Duodenal mucosa (tissue), 2 donors: Measurements from ENCODE around the gene ADH5.
"Not testable (repeated sequence)": the region's sequence is repeated elsewhere in the genome, so short reads cannot be mapped to it uniquely, and the experiment has no call there.

Experiments used
- H3K27ac ChIP-seq: one replicate; pipeline ENCODE4 v1.7.0; 2013; ENCODE audit warnings: low read depth, low read length
- H3K27me3 ChIP-seq, 2 donors: one replicate each; pipeline ENCODE4 v1.7.0; 2013; ENCODE audit warnings: low read length in 2 of 2, control low read depth in 1 of 2; ENCODE audit not compliant: insufficient read depth in 2 of 2, control insufficient read depth in 1 of 2
- H3K36me3 ChIP-seq, 2 donors: one replicate each; pipeline ENCODE4 v1.7.0; 2013; ENCODE audit warnings: low read length in 2 of 2, control low read depth in 1 of 2; ENCODE audit not compliant: insufficient read depth in 2 of 2, control insufficient read depth in 1 of 2
- H3K4me1 ChIP-seq, 2 donors: one replicate each; pipeline ENCODE4 v1.7.0; 2013; ENCODE audit warnings: low read length in 2 of 2, control low read depth in 1 of 2; ENCODE audit not compliant: insufficient read depth in 2 of 2, control insufficient read depth in 1 of 2
- H3K4me3 ChIP-seq, 2 donors: one replicate each; pipeline ENCODE4 v1.7.0; 2013; ENCODE audit warnings: low read length in 2 of 2, low read depth in 1 of 2
- H3K9ac ChIP-seq, 2 donors: one replicate each; pipeline ENCODE4 v1.7.0; 2013; ENCODE audit warnings: low read length in 2 of 2, low read depth in 1 of 2
- H3K9me3 ChIP-seq, 2 donors: one replicate each; pipeline ENCODE4 v1.7.0; 2013; ENCODE audit warnings: low read length in 2 of 2, control low read depth in 1 of 2; ENCODE audit not compliant: control insufficient read depth in 1 of 2

ADH5 gene

DNA sequence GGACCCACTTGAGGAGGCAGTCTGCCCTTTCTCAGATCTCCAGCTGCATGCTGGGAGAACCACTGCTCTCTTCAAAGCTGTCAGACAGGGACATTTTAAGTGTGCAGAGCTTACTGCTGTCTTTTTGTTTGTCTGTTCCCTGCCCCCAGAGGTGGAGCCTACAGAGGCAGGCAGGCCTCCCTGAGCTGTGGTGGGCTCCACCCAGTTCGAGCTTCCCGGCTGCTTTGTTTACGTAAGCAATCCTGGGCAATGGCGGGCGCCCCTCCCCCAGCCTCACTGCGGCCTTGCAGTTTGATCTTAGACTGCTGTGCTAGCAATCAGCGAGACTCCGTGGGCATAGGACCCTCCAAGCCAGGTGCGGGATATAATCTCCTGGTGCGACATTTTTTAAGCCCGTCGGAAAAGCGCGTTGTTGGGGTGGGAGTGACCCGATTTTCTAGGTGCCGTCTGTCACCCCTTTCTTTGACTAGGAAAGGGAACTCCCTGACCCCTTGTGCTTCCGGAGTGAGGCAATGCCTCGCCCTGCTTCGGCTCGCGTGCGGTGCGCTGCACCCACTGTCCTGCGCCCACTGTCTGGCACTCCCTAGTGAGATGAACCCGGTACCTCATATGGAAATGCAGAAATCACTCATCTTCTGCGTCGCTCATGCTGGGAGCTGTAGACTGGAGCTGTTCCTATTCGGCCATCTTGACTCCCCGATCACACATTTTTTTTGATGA lies 28.7 kb upstream of the ADH5 start:
- not testable (repeated sequence) for H3K36me3 ChIP-seq, H3K9me3 ChIP-seq, H3K27me3 ChIP-seq, H3K27ac ChIP-seq, H3K9ac ChIP-seq, H3K4me3 ChIP-seq, H3K4me1 ChIP-seq

DNA sequence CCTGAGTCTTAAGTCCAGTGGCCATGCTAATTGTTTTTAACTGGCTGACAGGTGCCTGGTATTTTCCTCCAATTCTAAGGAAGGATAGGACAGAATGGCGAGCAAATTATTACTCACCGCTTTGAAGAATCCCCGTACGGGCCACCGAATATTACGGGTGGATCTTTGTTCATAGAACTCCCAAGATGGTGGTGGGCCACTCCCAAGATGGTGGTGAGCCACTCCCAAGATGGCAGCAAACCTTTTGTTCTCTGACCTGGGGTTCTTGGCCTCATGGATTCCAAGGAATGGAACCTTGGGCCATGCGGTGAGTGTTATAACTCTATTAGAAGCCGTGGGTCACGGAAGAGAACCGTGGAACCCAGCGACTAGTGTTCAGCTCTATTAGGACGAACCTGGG lies 20.7 kb upstream of the ADH5 start:
- H3K27ac ChIP-seq, H3K27me3 ChIP-seq, H3K36me3 ChIP-seq, H3K4me3 ChIP-seq, H3K9me3 ChIP-seq, H3K9ac ChIP-seq, H3K4me1 ChIP-seq: not testable (repeated sequence)

DNA sequence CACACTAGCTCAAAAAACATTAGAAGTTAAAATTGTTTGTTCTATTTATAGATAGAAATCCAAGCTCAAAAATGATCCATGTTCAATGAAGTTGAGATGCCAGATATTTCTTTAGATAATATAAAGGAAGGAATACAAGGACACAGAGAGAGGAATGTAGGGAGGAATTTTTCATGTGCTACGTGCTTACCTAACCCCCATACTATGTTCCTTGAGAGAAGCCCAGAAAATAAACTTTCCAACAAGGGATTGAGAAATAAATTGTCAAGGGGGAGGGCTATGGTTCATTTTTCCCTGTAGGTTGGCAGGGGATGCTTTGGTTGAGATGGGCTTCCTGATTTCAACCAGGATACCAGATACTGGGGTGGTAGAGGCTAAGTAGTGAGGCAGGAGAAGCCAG lies 15.6 kb upstream of the ADH5 start:
- no peak overlapping the region for H3K27ac ChIP-seq
- no peaks in the 10 kb centered on the region for H3K4me1 ChIP-seq
- H3K36me3 ChIP-seq = no peaks in the 10 kb centered on the region
- H3K9me3 ChIP-seq = no peaks in the 10 kb centered on the region
- no peak overlapping the region for H3K4me3 ChIP-seq
- no peaks in the 10 kb centered on the region for H3K27me3 ChIP-seq
- H3K9ac ChIP-seq = no peak overlapping the region

DNA sequence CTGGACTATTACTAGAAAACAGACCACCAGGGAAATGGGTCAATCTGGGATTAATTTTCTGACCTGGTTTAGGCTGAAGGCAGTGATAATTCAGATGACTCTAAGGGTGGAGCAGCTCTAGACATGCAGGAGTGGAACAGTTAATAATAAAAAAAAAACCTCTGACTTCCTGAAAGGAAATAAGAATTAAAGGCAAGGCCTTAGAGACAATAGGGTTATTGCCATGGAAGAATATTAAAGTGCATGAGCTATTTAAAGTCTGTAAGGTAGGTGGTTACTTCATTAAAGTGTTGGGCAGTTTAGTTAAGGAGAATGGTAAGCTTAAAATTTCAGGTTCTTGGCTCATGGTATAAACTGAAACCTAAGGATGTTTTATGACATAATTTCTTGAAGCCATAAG lies 14.6 kb upstream of the ADH5 start:
- Histone ChIP-seq H3K27ac (no peak overlapping the region), H3K4me1 (no peaks in the 10 kb centered on the region), H3K4me3 (no peak overlapping the region), H3K36me3 (no peaks in the 10 kb centered on the region), H3K9ac (no peak overlapping the region), H3K9me3 (no peaks in the 10 kb centered on the region), H3K27me3 (no peaks in the 10 kb centered on the region)

DNA sequence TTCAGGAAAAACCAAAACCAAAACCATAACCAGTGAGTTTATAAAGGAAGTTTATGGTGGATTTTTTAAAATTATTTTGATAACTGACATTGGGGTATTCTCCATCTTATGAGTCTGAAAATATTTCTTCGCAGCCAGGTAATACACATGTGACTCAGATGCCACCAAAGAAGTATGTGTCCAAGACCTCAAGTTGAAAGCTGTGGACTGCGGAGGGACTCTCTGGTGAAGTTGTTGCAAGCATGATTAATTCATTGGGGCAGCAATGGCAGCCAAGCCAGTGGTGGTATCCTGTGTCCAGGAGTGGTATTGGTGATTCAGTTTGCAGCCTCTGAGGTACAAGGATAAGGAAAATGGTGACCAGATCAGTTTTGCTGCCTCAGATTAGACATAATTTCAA lies 14.0 kb upstream of the ADH5 start:
- Histone ChIP-seq H3K9me3 (no peaks in the 10 kb centered on the region), H3K27me3 (no peaks in the 10 kb centered on the region), H3K4me1 (no peaks in the 10 kb centered on the region), H3K4me3 (no peak overlapping the region), H3K9ac (no peak overlapping the region), H3K36me3 (no peaks in the 10 kb centered on the region), H3K27ac (no peak overlapping the region)

DNA sequence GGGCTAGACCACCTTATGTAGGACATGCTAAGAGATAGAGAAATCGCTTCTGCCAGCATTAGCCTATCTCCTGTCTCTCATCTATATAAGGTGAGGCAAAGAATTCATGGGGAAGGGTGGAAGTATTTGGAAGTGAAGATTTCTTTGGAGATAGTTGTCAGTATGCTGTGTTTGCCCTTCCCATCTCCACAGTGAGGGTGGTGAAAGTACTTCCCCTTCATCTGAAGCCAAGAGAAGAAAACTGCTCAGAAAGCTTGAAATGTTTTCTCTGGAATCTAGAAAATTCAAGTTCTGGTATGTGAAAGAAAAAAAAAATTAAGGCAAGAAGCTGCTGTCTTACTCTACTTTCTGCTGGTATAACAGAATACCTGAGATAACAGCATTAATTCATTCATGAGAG lies 12.3 kb upstream of the ADH5 start:
- no peaks in the 10 kb centered on the region for H3K9me3 ChIP-seq
- H3K4me1 ChIP-seq = no peaks in the 10 kb centered on the region
- no peak overlapping the region for H3K27ac ChIP-seq
- no peak overlapping the region for H3K9ac ChIP-seq
- no peak overlapping the region for H3K4me3 ChIP-seq
- no peaks in the 10 kb centered on the region for H3K27me3 ChIP-seq
- no peaks in the 10 kb centered on the region for H3K36me3 ChIP-seq

DNA sequence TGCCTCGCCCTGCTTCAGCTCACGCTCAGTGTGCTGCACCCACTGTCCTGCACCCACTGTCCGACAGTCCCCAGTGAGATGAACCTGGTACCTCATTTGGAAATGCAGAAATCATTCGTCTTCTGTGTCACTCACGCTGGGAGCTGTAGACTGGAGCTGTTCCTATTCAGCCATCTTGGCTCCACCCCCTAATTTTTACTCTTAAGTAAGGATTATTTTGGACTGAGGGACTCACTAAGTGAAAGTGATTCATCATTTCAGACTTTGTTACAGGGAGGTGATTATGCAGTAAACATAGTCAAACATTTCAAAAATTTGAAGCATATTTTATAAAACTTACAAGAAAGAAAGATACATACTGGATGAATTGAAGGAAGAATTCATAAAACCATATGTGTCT lies 11.2 kb upstream of the ADH5 start:
- H3K9me3 ChIP-seq, H3K4me1 ChIP-seq, H3K27ac ChIP-seq, H3K36me3 ChIP-seq, H3K4me3 ChIP-seq, H3K9ac ChIP-seq, H3K27me3 ChIP-seq: not testable (repeated sequence)

DNA sequence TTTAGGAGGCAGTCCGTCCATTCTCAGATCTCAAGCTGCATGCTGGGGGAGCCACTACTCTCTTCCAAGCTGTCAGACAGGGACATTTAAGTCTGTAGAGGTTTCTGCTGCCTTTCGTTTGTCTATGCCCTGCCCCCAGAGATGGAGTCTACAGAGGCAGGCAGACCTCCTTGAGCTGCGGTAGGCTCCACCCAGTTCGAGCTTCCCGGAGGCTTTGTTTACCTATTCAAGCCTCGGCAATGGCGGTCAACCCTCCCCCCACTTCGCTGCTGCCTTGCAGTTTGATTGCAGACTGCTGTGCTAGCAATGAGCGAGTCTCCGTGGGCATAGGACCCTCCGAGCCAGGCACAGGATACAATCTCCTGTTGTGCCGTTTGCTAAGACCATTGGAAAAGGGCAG lies 10.7 kb upstream of the ADH5 start:
- no peak overlapping the region for H3K4me3 ChIP-seq
- no peaks in the 10 kb centered on the region for H3K36me3 ChIP-seq
- no peaks in the 10 kb centered on the region for H3K27me3 ChIP-seq
- H3K9me3 ChIP-seq = no peaks in the 10 kb centered on the region
- no peak overlapping the region for H3K27ac ChIP-seq
- no peaks in the 10 kb centered on the region for H3K4me1 ChIP-seq
- H3K9ac ChIP-seq = no peak overlapping the region

DNA sequence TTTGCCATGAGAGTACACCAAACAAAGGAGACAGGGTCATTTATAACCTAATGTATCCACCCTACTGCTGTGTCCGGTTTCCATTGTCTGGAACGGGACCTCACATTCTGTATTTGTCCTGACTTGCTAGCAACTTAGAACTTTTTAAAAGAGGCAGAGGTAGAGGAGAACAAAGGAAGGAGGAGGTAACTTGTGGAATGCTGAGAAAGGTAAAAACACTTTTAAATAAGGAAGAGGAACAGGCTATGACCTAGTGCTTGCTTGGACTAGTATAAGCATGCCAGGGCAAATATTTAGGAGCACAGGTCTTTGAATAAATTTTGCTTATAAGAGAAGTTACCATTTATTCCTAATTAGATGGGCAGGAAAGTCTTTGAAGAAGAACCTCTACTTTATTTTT lies 3.3 kb upstream of the ADH5 start:
- not testable (repeated sequence) for H3K27ac ChIP-seq

DNA sequence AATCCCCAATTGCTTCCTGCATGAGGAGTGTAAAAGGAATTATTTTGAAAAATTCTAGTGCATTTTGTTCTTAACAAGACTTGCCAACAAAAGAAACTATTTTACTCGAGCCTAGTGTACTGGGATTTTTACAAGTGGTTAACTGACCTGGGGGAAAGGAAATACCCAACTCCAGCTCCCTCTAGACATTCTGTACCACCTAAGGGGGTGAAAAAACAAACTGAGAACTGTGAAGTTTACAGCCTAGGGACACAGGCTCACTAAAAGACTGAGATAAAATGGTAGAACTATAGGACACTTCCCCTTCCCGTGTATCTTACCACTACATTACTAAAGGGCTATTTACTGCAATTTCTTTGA lies 2.6 kb upstream of the ADH5 start:
- Histone ChIP-seq H3K27ac (no peak overlapping the region), H3K9ac (no peak overlapping the region), H3K4me3 (no peak overlapping the region), H3K4me1 (peaks cover 4 to 14% of the 10 kb centered on the region in 2 donors), H3K9me3 (no peaks in the 10 kb centered on the region), H3K27me3 (no peaks in the 10 kb centered on the region), H3K36me3 (no peaks in the 10 kb centered on the region)

More for the DNA sequence above, 3.3 kb upstream of the ADH5 start:
- H3K27me3 ChIP-seq, H3K9me3 ChIP-seq, H3K36me3 ChIP-seq, H3K4me3 ChIP-seq, H3K9ac ChIP-seq: not testable (repeated sequence)
- H3K4me1 ChIP-seq = peaks cover 0 to 14% of the 10 kb centered on the region in 2 donors
